ENCODE results near the gene EML4.
"Not testable (repeated sequence)": the region's sequence is repeated elsewhere in the genome, so short reads cannot be mapped to it uniquely, and the experiment has no call there.

EML4 gene

DNA sequence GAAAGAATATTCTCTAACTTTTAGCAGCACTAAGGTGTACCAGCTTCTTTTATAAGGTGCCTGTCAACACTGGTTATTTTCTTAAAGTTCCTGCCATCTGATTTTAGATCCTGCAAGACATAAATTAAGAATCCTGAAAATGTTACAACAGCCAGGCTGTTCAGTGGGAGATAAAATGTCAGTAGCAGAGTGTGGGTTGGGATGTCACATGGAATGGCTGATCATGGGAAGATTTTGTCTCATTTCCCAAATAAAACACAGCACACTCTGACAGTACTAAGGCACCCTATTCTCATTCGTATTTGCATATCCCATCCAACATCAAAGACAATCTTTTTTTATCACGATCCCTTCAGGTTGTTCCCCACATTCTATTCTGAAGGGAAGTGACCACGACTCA, 194.3 kb downstream of the EML4 start:
- no peak for DNase-seq

DNA sequence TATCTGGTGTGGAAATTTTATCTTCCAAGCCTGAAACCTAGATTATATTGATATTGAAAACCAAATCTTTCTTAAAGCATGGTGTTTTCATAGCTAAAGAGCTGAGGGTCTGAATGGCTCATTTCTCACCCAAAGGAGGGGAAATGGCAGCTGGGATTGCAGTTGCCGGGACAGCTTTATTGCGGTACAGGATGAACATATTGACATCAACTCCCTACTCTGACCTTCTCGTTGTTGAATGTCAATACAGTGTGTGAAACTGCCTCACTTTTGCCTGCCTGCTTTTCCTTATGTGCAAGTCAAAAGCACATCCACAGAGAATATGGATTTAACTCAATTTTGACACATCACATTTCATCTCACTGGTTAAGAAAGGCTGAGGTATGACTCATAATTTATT, 195.5 kb downstream of the EML4 start:
- DNase-seq, result no peak

DNA sequence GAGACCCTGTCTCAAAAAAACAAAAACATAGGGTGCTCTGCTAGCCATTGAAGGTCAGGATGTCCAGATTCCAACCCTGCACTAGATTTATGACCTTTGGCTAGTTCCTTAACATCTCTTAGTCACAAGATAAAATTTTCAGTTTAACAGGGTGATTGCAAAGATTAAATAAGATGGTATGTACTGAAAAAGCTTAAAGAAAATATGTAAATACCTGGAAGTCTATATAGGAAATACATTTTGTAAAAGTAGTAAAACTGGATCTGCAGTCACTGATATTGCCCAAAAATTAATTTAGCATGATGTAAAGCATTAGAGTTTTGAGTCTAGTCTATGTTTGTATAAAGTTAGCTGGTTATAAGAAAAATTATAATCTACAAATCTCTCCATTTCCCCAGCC, 197.3 kb downstream of the EML4 start:
- DNase-seq, result no peak

DNA sequence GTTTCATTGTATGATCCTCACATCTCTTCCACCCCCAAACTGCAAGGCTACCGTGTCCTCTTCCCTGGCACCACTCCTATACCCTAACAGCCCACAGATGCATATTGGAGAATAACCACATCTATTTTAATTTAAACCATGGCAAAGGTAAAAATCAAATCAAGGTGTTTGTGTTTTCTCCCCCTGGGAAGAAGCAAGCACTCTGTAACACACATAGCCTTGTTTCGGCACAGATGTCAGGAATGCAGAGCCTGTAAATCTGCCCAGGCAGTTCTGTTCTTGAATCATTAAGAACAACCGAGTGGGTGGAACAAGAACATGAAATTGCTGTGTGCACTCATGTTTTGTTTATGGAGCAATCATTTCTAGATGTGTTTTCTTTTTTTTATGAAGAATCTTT, 198.7 kb downstream of the EML4 start:
- DNase-seq, result no peak

DNA sequence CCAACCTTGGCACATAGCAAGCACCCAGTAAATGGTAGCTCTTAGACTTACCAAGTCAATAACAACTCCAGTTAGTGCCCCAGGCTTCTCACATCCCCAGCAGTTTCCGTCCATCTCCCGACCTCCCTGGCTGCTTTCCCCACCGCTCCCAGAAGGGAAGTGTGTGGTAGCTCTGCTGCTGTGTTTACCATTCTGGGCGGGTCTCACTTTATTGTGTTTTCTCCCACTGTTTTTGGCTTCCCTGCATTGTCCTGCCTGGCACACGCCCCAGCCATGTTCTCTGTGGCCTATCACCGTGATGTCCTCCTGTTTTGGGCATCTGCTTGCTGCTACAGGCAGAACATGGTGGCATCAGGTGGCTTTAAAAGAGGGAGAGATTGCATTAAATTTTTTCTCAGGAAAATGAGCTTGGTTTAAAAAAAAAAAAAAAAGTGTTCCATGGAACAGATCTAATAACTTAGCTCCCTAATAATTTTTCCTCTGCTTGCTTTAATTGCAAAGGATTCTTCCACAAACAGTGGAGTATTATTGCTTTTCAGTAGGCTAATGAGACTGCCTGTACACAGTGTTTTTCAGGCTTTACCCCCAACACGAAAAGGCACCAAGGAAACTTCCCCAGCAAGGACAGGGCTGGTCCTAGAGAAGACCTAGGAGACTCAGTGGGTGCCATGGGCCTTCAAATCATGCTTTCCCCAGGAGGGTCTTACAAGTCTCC, 199.8 kb downstream of the EML4 start:
- DNase-seq, result no peak

DNA sequence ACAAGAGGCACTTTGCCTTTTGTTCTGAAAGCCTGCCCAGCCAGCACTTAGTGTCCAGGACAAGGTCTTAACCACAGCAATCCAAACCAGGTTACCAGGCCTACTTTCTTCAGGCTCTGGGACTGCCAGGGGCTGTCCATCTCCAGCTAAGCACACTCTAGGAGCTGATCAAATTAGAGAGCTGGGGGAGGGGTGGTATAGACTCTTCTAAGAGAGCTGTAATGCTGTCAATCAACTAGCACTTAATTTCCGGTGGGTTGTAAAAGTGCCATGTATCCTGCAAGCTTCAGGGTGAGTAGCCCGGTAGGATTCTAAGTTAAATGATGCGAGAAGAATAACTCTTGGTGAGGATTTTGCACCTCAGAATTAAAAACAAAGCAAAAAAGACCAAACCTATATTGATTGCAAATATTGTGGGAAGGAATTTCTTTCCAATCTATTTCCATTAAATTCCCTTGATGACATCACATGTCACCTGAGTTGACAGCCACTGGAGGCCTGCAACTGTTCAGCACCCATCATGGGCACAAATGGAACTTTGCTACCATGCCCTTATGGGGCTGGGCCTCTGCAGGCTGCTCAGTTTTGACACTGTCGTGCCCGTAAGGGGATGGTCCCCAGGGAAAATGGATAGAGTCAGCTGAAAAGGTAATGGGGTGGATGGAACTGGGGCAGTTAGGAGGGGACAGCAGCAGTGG, 200.5 kb downstream of the EML4 start:
- no peak for DNase-seq

DNA sequence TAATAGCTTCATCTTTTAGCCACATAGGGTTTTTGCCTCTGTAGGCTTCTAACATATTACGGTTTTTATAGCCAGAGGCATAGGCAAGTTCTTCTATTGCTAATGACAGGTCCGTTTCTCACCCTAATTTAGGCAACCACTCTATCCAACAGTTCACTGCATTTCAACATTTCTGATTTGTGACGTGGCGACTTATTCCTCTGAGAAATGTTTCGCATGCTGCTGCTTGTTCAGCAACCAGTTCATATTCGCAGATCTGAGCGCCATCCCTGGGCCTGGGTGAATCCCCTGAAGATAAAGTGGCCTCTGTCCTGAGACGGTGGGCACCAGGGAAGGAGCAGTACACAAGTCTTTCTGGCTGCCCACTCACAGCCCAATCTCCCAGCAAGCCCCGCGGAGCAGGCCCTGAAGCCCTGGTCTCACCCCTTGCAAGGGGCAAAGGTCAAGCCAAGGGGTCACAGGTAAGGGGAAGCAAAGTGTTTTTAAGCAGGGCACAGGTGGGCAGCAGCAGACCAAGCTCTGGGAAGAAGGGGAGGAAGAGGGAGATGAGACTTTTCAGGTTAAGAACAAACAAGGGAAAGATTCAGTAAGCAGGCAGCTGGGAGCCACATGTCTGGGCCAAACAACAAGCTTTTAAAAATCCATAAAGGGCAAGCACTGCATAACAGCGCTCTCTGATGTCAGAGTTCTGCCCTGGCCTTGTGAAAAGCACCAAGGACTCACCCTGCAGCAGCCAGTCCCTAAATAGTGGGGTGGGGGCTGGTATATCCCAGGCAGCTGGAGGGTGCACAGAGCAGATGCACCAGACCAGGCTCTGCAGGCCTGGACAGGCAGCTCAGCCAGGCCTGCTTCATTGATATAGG, 202.7 kb downstream of the EML4 start:
- DNase-seq, result no peak

DNA sequence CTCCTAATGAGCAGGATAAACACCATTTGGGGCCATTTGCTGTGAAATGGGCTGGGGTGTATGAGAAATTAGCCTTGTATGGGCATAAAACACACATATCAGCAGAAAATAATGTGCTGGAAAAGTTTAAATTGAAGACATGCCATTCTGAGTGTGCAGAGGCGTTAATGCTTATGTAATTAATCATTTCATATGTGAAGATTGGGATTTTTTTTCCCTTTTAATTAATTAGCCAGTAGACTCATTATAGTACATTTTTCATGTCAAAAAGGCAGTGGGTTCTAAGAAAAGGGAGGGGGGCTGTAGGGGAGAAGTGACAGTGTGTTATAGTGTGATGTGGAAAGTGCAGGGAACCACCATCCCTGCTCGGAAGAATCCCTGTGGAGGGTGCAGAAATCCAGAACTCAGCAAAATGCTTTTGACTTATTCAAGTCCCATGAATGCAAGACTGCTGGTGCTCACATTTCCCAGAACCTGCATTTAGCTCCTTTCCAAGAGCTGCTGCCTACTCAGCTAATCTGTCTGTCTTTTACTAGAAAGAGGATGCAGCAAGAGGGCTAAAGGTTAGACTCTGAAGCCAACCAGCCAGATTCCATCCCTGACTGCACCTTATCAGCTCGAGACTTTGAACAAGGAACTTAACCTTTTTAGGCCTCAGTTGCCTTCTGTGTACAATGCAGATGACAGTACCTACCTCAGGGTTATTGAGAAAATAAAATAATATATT, 203.5 kb downstream of the EML4 start:
- no peak for DNase-seq

DNA sequence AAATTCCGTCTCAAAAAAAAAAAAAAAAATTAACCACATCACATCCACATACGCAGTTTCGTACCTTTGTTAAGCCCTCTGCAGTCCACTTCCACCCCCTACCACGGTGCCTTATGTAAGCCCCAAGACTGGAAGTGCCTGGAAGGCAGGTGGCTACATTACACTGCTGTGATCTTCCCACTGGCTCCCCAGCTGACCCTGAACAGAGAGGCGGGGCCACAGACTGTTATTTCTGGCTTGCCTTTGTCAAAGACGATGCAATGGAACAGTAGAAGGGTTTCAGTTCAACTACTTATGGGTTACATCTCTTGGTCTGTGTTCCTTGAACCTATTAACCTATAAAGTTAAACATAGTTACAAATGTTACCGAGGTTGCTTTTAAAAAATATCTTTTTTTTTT, 207.6 kb downstream of the EML4 start:
- no peak for DNase-seq

DNA sequence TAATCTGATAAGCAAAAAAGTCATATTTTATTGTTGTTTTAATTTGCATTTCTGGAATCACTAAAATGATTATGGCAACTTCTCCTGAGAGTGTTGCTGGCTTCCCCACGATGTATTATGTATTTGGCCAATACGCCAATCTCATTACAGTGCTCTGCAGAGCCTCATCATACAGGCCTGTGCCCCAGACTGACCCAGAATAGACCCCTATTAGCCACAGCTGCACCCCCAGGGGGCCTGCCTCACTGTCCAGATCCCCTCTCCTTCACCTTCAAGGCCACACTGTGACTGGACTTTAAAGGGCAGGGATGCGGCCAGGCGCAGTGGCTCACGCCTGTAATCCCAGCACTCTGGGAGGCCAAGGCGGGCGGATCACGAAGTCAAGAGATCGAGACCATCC, 209.3 kb downstream of the EML4 start:
- DNase-seq, result no peak

DNA sequence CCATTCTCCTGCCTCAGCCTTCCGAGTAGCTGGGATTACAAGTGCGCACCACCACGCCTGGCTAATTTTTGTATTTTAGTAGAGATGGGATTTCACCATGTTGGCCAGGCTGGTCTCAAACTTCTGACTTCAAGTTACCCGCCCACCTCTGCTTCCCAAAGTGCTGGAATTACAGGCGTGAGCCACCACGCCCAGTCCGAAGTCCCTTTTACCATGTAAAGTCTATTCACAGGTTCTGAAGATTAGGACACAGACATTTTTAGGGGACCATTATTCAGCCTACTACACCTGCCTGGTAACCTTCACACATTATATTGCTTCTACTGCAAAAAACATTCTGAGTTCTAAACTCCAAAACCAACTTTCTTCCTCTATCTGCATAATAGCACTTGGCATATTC, 210.9 kb downstream of the EML4 start:
- DNase-seq, result not testable (repeated sequence)

DNA sequence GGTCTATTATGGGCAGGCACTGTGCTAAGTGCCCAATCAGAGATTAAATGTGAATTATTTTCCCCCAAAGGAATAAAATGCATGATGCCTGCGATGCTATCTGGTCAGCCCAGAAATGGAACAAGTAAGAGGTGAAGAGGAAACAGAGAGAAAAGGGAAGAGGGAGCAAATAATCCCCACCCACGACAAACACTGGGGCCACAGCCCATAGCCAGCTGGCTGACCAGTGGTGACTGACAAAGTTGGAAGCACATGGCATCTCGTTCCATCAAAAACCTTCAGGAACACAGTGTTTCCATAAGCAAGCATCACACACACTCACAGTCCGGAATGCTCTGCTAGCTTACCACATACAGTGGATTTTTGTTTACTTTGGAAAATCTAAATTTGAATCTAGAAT, 213.0 kb downstream of the EML4 start:
- no peak for DNase-seq

All from eye (tissue), 1 donor.